ENCODE results near the gene CMIP.

DNA sequence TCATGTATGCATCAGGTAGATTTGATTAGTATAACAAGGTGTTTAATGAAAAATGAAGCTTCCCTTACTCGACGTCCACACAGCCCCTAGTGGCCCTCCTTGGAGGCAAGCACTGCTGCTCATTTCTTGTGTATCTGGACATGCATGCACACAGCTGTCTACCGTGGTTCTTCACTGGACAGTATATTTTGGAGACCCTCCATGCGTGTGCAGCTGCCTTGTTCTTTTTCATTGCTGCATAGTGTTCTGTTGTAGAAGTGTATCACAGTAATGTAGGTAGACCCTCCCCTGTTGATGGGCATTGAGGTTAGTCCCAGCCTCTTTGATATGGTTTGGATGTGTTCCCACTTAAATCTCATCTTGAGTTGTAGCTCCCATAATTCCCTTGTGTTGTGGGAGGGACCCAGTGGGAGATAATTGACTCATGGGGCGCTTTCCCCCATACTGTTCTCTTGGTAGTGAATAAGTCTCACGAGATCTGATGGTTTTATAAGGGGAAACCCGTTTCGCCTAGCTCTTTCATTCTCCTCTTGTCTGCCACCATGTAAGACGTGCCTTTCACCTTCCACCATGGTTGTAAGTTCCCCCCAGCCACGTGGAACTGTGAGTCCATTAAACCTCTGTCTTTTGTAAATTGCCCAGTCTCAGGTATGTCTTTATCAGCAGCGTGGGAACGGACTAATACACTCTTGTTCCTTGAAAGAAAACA lies 6.3 kb downstream of the CMIP start:
- TF ChIP-seq, protein P1, sequence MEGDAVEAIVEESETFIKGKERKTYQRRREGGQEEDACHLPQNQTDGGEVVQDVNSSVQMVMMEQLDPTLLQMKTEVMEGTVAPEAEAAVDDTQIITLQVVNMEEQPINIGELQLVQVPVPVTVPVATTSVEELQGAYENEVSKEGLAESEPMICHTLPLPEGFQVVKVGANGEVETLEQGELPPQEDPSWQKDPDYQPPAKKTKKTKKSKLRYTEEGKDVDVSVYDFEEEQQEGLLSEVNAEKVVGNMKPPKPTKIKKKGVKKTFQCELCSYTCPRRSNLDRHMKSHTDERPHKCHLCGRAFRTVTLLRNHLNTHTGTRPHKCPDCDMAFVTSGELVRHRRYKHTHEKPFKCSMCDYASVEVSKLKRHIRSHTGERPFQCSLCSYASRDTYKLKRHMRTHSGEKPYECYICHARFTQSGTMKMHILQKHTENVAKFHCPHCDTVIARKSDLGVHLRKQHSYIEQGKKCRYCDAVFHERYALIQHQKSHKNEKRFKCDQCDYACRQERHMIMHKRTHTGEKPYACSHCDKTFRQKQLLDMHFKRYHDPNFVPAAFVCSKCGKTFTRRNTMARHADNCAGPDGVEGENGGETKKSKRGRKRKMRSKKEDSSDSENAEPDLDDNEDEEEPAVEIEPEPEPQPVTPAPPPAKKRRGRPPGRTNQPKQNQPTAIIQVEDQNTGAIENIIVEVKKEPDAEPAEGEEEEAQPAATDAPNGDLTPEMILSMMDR (IDR thresholded peaks at IDR 0.05) = no peak
- no peak for TF ChIP-seq POLR2A (IDR thresholded peaks at IDR 0.05)
